Measurements from ENCODE around the gene MAN1A1.

- TF ChIP-seq POLR2AphosphoS5 (IDR thresholded peaks at IDR 0.05; ENCODE audit: borderline replicate concordance, low read depth, low read length) = no peak
- TF ChIP-seq EZH2 (IDR thresholded peaks at IDR 0.05) = no peak
- TF ChIP-seq FOXP2 (optimal IDR thresholded peaks at IDR 0.05; ENCODE audit: control extremely low read depth, extremely low read length, insufficient read depth) = no peak
Measured at GRCh38 chr6:119273272-119274196, 76.0 kb downstream of the MAN1A1 start.

Data from SK-N-MC (cell line).